Large intestine (tissue), 3 donors: ENCODE results near the gene AP3S2. TPM values are rescaled to one million over a fixed set of nuclear protein-coding genes. Genes with fewer than 3 reads are reported as not detected.

Experiments used
- DNase-seq, 2 donors: peaks; one replicate each; pipeline versions ENCODE4 v3.0.0 to v3.0.0-alpha.2; 2013
- H3K27ac ChIP-seq: one replicate; pipeline ENCODE4 v1.5.1; 2013; ENCODE audit warnings: low read length
- H3K27me3 ChIP-seq: 2 replicates; pipeline ENCODE4 v1.6.1; 2013; ENCODE audit warnings: low read length; ENCODE audit not compliant: control insufficient read depth, insufficient read depth
- H3K36me3 ChIP-seq: 2 replicates; pipeline ENCODE4 v1.6.1; 2013; ENCODE audit warnings: low read length; ENCODE audit not compliant: control insufficient read depth, insufficient read depth
- H3K4me1 ChIP-seq: one replicate; pipeline ENCODE4 v1.6.1; 2013; ENCODE audit warnings: low read length; ENCODE audit not compliant: control insufficient read depth, insufficient read depth
- H3K4me3 ChIP-seq: one replicate; pipeline ENCODE4 v1.5.1; 2013; ENCODE audit warnings: low read length
- H3K9me3 ChIP-seq: one replicate; pipeline ENCODE4 v1.6.1; 2013; ENCODE audit warnings: mild to moderate bottlenecking, low read depth, low read length, moderate library complexity; ENCODE audit not compliant: control insufficient read depth
- WGBS: methylation state at CpG from one replicate; pipeline ENCODE4 v1.1.5; 2013; ENCODE audit warnings: low lambda C conversion rate; ENCODE audit not compliant: insufficient coverage; 5-methylcytosine and 5-hydroxymethylcytosine counted together
- polyA plus RNA-seq: library from polyadenylated mRNA; unstranded; fragments of 120-200 nt; gene quantifications from one replicate; pipeline ENCODE4 v1.2.1, GENCODE V29; 2013

Gene AP3S2
- polyA plus RNA-seq, 1 donor = 26.1 TPM

DNA sequence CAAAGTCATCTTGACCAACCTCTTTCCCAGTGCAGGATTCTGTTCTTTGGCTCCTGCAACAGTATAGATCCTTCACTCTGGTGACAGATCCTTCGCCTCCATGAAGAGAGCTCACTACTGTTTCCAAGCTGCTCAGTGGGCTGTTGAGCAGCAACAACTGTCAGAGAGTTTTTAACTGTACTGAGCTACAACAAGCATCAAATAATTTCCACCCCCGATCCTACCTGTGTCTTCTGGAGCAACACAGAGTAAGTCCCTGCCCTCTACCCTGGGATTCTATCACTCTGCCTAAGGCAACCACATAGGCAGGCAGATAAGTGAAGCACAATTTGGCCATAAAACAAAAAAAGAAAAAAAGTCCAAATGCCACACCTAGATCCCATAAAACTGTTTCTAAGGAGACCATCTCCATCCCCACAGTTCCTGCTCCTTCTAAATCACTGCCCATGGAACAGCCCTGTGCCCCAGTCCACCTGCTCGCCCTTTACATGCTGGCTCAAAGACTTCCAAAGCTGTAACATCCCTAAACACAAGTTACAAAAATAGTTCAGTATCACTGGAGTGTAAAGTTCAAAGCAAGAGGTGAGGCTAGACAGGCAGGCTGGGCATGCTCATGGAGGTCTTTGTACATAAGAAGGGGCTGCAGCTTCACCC lies 41.3 kb downstream of the AP3S2 start:
- peak; percentile 12 to 72 for DNase-seq
- no CpG with 5 or more reads among the region's 3 CpGs for WGBS
- no peaks in the 10 kb centered on the region for H3K27me3 ChIP-seq
- peaks cover 4% of the 10 kb centered on the region for H3K36me3 ChIP-seq
- no peak overlapping the region for H3K4me3 ChIP-seq
- peak overlapping the region; percentile 80 for H3K27ac ChIP-seq
- peaks cover 50% of the 10 kb centered on the region for H3K4me1 ChIP-seq
- H3K9me3 ChIP-seq = no peaks in the 10 kb centered on the region

DNA sequence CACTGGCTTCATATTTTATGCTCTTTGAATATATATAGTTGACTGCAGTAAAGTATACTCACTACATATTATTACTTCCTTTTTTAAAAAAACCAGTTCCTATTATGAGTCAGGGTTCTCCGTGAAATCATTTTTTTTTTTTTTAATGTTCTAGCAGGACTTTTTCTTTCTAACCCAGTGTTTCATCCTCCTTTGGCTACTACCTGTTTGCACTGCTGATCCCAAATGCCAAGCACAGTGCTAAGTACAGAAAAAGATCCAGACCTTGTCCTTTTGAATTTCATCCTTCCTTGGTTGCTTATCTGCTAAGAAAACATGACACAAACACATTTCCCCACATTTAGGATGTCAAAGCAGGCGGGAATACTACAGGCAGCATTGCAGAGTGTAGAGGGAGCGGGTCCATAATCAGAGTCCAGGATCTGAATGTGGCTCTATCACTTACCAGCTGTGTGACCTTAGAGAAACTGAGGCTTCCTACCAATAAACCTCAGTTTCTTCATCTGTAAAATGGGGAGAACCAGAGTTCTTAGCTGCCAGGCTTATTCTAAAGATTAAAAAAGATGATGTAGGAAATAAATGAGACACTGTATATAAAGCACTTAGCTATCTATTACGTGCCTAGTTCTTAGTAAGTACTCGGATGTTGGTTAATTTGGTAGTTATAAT lies 42.0 kb downstream of the AP3S2 start:
- no peaks in the 10 kb centered on the region for H3K27me3 ChIP-seq
- peak overlapping the region; percentile 80 for H3K27ac ChIP-seq
- H3K36me3 ChIP-seq = peaks cover 4% of the 10 kb centered on the region
- peaks cover 45% of the 10 kb centered on the region for H3K4me1 ChIP-seq
- peak; percentile 47 to 80 for DNase-seq
- 7% methylated on average over 1 of the region's 5 CpGs for WGBS
- no peaks in the 10 kb centered on the region for H3K9me3 ChIP-seq
- no peak overlapping the region for H3K4me3 ChIP-seq

DNA sequence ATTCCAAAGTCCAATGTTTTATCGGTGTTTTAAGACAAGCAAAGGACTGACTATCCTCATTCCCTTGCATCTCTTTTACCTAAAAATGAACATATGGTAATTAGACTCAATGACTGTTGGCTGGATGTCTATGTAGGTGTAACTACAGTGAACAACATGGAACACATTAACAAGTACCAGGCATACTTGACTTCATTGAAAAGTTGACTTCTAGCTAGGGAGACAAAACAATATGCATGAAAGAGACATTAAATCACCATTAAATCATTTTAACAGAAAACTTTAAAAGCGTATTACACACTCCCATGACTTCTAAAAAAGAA lies 44.9 kb downstream of the AP3S2 start:
- Histone ChIP-seq H3K9me3 (no peaks in the 10 kb centered on the region), H3K4me3 (no peak overlapping the region), H3K4me1 (peaks cover 48% of the 10 kb centered on the region), H3K27me3 (no peaks in the 10 kb centered on the region), H3K27ac (peak overlapping the region; percentile 58), H3K36me3 (peaks cover 4% of the 10 kb centered on the region)
- DNase-seq = peak in 1 of 2 donors; percentile 34
- 83% methylated on average over 1 of the region's 2 CpGs for WGBS

DNA sequence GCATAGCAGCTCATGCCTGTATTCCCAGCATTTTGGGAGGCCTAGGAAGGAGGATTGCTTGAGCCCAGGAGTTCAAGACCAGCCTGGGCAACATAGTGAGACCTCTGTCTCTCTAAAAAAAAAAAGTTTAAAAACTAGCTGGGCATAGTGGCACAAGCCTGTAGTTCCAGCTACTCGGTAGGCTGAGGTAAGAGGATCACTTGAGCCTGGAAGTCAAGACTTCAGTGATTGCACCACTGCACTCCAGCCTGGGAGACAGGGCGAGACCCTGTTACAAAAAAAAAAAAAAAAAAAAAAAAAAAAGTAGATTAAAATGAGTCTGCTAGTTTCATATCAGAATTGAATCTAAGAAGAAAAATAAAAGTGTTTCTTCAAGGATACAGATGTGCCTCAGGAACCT lies 46.7 kb downstream of the AP3S2 start:
- no CpG with 5 or more reads among the region's 2 CpGs for WGBS
- Histone ChIP-seq H3K4me3 (no peak overlapping the region), H3K27me3 (no peaks in the 10 kb centered on the region), H3K4me1 (peaks cover 37% of the 10 kb centered on the region), H3K36me3 (peaks cover 4% of the 10 kb centered on the region), H3K9me3 (no peaks in the 10 kb centered on the region), H3K27ac (no peak overlapping the region)
- no peak for DNase-seq

DNA sequence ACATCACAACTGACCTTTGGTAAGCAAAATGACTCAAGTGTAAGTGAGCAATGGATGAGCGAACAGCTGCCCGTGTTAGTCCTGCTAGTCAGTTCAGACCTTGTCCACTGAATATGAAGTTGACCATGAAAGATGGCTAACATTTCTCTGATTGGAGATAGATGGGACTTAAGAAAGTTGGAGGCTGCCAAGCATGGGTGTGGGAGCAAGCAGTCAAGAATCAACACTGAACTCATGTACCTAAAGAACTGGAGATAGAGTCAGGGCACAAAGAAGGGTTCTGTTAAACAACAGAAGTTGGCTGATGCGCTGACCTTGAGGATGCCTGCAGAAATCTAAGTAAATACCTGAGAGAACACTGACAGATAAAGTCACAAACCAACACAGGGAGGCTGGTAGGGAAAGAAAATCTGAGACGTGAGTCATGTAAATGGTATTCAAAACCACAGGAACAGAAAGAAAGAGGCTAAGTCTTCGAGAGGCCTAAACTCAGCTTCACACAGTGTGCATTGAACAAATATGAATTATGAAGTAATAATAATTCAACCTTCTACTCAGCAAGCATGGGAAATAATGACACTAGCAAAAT lies 48.4 kb downstream of the AP3S2 start:
- DNase-seq = peak; percentile 37 to 68
- Histone ChIP-seq H3K9me3 (no peaks in the 10 kb centered on the region), H3K27ac (peak overlapping the region; percentile 63), H3K27me3 (no peaks in the 10 kb centered on the region), H3K36me3 (peaks cover 9% of the 10 kb centered on the region), H3K4me1 (peaks cover 28% of the 10 kb centered on the region), H3K4me3 (no peak overlapping the region)
- 51% methylated on average over 2 of the region's 5 CpGs for WGBS

DNA sequence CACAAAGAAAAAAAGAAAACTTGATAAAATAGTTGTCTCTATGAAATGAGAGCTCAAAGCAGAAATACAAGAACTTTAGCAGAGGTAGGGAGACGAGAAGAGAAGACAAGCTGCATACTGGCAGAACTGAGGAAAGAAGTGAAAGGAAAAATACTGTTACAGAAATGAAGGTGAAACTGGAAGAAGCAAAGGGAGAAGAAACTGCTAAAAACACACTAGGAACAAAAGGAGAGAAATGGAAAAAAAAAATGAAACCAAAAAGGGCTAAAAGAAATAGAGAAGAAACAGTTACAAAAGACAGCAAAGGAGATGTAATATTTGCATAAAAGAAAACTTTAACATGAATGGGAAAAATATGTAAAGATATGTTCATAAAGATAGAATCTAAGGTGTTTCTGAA lies 51.8 kb downstream of the AP3S2 start:
- 88% methylated on average over 1 of the region's 1 CpG for WGBS
- peaks cover 21% of the 10 kb centered on the region for H3K36me3 ChIP-seq

DNA sequence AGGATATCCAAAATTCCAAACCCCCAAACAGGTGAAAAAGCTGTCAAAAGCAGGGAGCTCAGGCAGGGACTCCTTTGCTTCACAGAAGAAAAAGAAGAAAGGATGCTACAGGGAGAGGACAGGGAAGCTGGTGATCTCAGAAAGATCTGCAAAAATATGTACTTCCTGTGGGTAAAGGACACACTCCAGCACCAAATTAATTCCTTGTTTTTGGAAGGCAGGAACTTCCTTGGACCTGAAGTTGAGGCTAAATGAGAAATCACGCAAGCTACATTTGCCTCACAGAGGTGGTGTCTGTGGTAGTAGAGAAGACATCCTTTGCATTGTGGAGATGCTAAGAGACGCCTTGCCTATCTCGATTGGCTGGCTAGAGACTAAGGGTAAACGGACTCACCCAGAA lies 52.5 kb downstream of the AP3S2 start:
- Histone ChIP-seq H3K36me3 (peaks cover 28% of the 10 kb centered on the region), H3K27ac (no peak overlapping the region), H3K4me1 (peaks cover 10% of the 10 kb centered on the region), H3K27me3 (no peaks in the 10 kb centered on the region), H3K4me3 (no peak overlapping the region), H3K9me3 (no peaks in the 10 kb centered on the region)
- no peak for DNase-seq
- no CpG with 5 or more reads among the region's 4 CpGs for WGBS

More for the DNA sequence above, 51.8 kb downstream of the AP3S2 start:
- no peak for DNase-seq
- no peaks in the 10 kb centered on the region for H3K9me3 ChIP-seq
- no peak overlapping the region for H3K4me3 ChIP-seq
- no peak overlapping the region for H3K27ac ChIP-seq
- H3K27me3 ChIP-seq = no peaks in the 10 kb centered on the region
- H3K4me1 ChIP-seq = peaks cover 10% of the 10 kb centered on the region

DNA sequence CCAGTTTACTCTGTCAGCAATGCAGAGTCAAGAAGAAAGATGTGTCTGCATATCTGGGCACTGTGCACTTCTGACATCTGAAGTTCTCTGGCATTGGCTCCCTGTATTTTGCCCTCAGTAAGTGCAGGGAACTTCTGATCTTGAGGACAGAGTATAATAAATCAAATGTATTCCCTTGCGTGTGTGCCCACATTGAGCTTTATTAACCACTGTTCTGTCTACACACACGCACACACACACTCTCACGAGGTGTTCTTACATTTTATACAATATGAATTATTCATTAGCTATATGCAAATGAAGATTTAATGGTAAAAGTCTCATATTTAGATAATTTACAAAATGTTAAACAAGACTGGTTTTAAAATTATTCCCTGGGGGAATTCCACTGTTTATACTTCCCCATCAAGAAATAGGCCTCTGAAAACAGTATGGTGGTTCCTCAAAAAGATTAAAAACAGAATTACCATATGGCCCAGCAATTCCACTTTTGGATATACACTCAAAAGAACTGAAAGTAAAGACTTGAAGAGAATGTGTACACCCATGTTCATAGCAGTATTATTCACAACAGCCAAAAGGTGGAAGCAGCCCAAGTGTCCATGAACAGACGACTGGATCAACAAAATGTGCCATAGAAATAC lies 54.5 kb downstream of the AP3S2 start:
- DNase-seq = no peak
- Histone ChIP-seq H3K27me3 (no peaks in the 10 kb centered on the region), H3K9me3 (no peaks in the 10 kb centered on the region), H3K4me3 (no peak overlapping the region), H3K4me1 (no peaks in the 10 kb centered on the region), H3K36me3 (peaks cover 45% of the 10 kb centered on the region), H3K27ac (no peak overlapping the region)
- 100% methylated on average over 1 of the region's 4 CpGs for WGBS

DNA sequence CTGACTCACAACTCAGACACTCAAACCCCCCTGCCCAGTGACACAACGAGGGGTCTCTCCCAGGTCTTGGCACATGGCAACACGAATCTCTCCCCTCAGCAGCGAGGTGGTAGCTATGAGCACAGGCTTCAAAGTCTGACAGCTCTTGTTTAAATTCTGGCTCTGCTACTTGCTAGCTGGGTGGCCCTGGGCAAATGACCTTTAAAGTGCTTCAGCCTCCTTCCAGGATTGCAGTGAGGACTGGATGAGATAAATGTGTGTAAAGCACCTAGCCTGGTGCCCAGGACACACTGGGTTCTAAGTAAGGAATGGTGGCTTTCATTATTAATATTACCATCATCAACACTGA lies 56.0 kb downstream of the AP3S2 start:
- Histone ChIP-seq H3K9me3 (no peaks in the 10 kb centered on the region), H3K4me3 (no peak overlapping the region), H3K36me3 (peaks cover 60% of the 10 kb centered on the region), H3K27me3 (no peaks in the 10 kb centered on the region), H3K27ac (no peak overlapping the region), H3K4me1 (no peaks in the 10 kb centered on the region)
- WGBS = no CpG with 5 or more reads among the region's 3 CpGs
- no peak for DNase-seq

DNA sequence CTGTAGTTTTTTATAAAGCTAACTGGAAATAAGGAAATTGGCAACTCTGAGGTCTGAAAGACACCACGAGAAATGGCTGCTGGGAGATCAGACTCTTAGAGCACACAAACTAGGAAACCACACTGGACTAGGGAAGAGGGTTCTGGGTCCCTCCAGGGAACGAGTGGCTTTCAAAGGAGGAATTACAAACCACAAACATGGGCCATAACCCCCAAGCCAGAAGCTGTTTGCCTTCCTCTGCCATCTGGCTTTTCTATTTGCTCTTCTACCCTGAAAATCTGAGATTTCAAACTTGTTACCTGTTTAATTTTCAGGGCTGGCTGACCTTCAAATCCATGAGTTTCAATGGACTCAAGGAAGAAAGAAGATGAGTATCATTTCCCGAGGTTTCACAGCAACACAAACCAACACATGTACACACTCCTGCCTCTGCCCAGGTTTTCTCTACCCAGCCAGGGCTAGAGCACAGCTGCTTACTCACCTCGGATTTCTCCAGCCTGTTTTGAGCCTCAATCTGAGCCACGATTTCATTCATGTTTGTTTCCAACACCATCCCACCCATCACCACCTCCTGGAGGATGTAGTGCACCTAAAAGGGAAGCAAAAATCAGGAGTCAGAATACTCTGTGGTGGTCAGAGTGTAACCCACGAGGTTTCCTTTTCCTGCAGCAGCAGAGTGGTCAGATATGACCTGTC lies 56.5 kb downstream of the AP3S2 start:
- Histone ChIP-seq H3K27ac (no peak overlapping the region), H3K4me3 (no peak overlapping the region), H3K36me3 (peaks cover 62% of the 10 kb centered on the region), H3K9me3 (no peaks in the 10 kb centered on the region), H3K4me1 (no peaks in the 10 kb centered on the region), H3K27me3 (no peaks in the 10 kb centered on the region)
- 60% methylated on average over 1 of the region's 6 CpGs for WGBS
- no peak for DNase-seq
